ENCODE data around the gene FUT2.
A peak's percentile ranks its signal among the peaks of the same experiment; 100 is the strongest.

The FUT2 gene

DNA sequence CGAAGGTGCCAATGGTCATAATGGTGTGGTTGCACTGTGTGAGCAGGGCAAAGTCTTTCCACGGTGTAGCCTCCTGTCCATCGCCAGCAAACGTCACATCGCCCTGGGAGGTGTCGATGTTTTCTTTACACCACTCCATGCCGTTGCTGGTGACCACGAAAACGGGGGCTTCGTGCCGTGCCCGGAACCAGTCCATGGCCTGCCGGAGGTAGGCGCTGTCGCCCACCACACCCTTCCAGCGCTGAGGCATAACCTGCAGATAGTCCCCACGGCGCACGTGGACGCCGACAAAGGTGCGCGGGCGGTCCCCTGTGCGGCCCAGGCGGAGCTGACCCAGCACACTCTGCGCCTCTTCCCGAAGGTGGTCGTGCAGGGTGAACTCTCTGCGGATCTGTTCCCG, 54.6 kb downstream of the FUT2 start:
- DNase-seq (ENCODE audit: low spot score) = no peak

DNA sequence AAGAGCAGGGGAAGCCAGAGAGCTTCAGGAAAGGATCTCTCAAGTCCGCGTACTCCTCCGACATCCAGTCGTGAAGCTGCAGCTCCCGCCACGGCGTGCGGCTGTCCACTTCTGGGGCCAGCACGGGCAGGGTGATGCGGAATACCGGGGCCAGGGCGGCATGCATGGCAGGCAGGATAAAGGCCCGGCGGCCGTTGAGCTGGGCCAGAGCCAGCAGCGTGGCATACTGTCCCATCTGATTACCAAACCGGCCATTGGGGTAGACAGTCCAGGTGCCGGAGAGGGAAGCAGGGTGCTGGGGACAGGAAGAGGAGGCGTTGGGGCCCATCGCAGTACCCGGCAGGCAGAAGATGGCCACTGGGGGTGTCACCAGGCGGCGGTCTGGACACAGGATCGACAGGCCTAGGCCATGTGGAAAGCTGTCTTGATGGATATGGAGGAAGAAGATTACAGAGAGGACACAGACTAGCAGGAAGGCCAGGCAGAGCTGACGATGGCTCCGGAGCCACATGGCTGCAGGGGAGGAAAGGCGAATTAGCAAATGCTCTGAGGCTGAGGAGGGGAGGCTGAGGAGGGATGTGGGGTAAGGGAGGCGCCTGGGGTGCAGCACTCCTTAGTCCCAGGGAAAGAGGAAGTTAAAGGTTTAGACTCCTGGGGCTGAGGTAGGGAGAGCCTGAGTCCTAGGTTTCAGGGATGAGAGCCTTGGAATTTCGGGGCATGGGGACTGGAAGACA, 55.2 kb downstream of the FUT2 start:
- DNase-seq (ENCODE audit: low spot score) = no peak
- TF ChIP-seq, protein P1, sequence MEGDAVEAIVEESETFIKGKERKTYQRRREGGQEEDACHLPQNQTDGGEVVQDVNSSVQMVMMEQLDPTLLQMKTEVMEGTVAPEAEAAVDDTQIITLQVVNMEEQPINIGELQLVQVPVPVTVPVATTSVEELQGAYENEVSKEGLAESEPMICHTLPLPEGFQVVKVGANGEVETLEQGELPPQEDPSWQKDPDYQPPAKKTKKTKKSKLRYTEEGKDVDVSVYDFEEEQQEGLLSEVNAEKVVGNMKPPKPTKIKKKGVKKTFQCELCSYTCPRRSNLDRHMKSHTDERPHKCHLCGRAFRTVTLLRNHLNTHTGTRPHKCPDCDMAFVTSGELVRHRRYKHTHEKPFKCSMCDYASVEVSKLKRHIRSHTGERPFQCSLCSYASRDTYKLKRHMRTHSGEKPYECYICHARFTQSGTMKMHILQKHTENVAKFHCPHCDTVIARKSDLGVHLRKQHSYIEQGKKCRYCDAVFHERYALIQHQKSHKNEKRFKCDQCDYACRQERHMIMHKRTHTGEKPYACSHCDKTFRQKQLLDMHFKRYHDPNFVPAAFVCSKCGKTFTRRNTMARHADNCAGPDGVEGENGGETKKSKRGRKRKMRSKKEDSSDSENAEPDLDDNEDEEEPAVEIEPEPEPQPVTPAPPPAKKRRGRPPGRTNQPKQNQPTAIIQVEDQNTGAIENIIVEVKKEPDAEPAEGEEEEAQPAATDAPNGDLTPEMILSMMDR (IDR thresholded peaks at IDR 0.05; ENCODE audit: extremely low read depth, missing control alignments) = no peak

More for the DNA sequence above, 54.6 kb downstream of the FUT2 start:
- TF ChIP-seq, protein P1 (IDR thresholded peaks at IDR 0.05; ENCODE audit: extremely low read depth, missing control alignments) = no peak

- TF ChIP-seq, protein P1 (IDR thresholded peaks at IDR 0.05; ENCODE audit: extremely low read depth, missing control alignments) = no peak
- no peak for DNase-seq (ENCODE audit: low spot score)
Measured at GRCh38 chr19:48751845-48752495, 56.2 kb downstream of the FUT2 start.

DNA sequence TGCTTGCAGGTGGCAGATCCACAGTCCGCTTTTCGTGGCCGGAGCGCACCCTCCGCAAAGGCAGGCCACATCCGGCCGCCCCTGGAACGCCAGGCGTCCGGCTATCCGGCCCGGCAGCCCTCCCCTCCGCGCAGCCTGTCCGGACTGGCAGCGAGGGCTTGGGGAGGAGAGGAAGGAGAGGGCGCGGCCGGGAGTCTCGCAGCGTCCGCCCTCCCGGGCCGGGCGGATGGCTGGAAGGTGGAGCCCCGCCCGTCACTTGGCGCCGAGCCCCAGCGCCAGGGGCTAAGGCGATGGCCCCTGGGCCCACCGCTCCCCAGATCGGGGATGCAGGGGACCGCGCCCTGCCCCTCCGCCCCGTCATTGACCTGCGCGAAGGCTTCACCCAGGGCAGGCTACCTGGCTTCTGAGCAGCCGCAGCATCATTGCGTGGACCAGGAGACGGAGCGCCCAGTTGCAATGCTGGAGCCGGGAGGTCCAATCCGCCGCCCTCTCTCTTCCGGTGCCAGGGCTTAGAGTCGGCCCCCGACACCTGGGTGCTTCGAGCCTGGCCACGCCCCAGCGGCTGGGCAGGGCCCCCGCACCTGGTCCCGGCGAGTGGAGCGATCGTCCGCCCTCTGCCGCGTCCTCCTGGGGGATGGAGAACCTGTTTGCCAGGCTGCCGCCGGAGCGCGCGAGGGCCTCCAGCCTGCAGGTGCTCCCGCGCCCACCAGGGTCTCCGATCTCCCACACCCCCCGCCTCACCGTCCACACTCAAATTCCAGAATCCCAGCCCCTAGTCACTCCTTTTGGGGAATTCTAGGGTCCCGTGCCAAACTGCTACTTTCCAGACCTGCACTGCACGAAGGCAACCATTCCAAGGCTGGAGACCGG, 57.0 kb downstream of the FUT2 start, which contains the start of gene FUT1:
TSS of gene FUT1 (minus strand) at position 146 of the 870 bp plus-strand sequence. CDS start 1,360 bp downstream, outside the sequence.
- DNase-seq (ENCODE audit: low spot score) = peak; percentile 54
- TF ChIP-seq, protein P1 (IDR thresholded peaks at IDR 0.05; ENCODE audit: extremely low read depth, missing control alignments) = no peak

DNA sequence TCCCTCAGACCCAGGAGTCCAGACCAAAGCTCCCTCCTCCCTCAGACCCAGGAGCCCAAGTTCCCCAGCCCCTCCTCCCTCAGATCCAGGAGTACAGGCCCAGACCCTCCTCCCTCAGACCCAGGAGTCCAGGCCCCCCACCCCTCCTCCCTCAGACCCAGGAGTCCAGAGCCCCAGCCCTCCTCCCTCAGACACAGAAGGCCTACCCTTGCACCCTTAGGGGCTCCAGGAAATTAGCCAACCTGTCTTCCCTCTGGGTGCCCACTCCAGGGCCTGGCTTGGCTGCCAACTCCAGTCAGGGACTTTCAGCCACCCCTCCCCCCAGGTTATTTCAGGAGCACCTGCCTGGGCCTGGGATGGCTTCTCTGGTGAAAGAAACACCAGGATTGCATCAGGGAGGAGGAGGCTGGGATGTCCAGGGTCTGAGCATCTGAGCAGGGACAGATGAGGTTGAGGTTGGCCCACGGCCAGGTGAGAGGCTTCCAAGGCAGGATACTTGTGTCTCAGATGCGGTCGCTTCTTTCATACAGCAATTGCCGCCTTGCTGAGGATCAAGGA, 59.4 kb downstream of the FUT2 start, which contains the start of gene FGF21:
TSS of gene FGF21 (plus strand) at position 441 of the 558 bp plus-strand sequence. CDS start 713 bp downstream, outside the sequence.
- no peak for DNase-seq (ENCODE audit: low spot score)
- TF ChIP-seq, protein P1 (IDR thresholded peaks at IDR 0.05; ENCODE audit: extremely low read depth, missing control alignments) = no peak
